Measurements from ENCODE around the gene TNRC6B.

TNRC6B gene

DNA sequence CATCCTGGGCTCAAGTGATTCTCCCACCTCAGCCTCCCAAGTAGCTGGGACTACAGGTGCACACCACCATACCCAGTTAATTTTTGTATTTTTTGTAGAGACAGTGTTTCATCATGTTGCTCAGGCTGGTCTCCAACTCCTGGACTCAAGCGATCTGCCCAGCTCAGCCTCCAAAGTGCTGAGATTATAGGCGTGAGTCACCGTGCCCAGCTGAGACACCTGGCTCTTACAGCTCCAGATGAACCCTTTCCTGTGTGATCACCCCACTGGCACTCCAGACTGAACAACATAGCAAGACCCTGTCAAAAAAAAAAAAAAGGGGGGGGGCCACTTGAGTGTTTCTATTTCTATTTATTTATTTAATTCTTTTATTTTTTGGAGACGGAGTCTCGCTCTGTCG lies 167.5 kb downstream of the TNRC6B start:
- DNase-seq = peak; percentile 38
- no peak overlapping the region for H2AFZ ChIP-seq (ENCODE audit: low read length)
- TF ChIP-seq EZH2 (optimal IDR thresholded peaks at IDR 0.05; ENCODE audit: low read depth, low read length) (no peak), EZH2phosphoT487 (IDR thresholded peaks at IDR 0.05; ENCODE audit: low read length) (no peak)
- TF ChIP-seq, protein P1, sequence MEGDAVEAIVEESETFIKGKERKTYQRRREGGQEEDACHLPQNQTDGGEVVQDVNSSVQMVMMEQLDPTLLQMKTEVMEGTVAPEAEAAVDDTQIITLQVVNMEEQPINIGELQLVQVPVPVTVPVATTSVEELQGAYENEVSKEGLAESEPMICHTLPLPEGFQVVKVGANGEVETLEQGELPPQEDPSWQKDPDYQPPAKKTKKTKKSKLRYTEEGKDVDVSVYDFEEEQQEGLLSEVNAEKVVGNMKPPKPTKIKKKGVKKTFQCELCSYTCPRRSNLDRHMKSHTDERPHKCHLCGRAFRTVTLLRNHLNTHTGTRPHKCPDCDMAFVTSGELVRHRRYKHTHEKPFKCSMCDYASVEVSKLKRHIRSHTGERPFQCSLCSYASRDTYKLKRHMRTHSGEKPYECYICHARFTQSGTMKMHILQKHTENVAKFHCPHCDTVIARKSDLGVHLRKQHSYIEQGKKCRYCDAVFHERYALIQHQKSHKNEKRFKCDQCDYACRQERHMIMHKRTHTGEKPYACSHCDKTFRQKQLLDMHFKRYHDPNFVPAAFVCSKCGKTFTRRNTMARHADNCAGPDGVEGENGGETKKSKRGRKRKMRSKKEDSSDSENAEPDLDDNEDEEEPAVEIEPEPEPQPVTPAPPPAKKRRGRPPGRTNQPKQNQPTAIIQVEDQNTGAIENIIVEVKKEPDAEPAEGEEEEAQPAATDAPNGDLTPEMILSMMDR (IDR thresholded peaks at IDR 0.05; ENCODE audit: low read length) = no peak
- peaks cover 38% of the 10 kb centered on the region for H3K79me2 ChIP-seq (ENCODE audit: low read length)
- H3K4me1 ChIP-seq (ENCODE audit: low read length) = no peaks in the 10 kb centered on the region
- H3K36me3 ChIP-seq (replicated peaks; ENCODE audit: insufficient read depth, low read length) = no peaks in the 10 kb centered on the region
- peak overlapping the region; percentile 72; the same call in 1 of the 2 replicates for H3K4me2 ChIP-seq (ENCODE audit: low read depth, low read length)
- H4K20me1 ChIP-seq (ENCODE audit: insufficient read depth, low read length) = no peaks in the 10 kb centered on the region
- peak overlapping the region; percentile 81; the same call in 1 of the 2 replicates for H3K9ac ChIP-seq (ENCODE audit: low read length)
- peaks cover 18% of the 10 kb centered on the region for H3F3A ChIP-seq (ENCODE audit: insufficient read depth, low read length)
- H3K27ac ChIP-seq (ENCODE audit: low read length) = peak overlapping the region; percentile 71; the same call in 1 of the 2 replicates
- no peaks in the 10 kb centered on the region for H3K9me2 ChIP-seq (replicated peaks; ENCODE audit: insufficient read depth, low read length)
- H3K4me3 ChIP-seq (ENCODE audit: low read length) = peak overlapping the region; percentile 96
- H3K9me3 ChIP-seq (replicated peaks; ENCODE audit: insufficient read depth, low read length) = no peaks in the 10 kb centered on the region
- no peaks in the 10 kb centered on the region for H3K27me3 ChIP-seq (replicated peaks; ENCODE audit: insufficient read depth, low read length)

DNA sequence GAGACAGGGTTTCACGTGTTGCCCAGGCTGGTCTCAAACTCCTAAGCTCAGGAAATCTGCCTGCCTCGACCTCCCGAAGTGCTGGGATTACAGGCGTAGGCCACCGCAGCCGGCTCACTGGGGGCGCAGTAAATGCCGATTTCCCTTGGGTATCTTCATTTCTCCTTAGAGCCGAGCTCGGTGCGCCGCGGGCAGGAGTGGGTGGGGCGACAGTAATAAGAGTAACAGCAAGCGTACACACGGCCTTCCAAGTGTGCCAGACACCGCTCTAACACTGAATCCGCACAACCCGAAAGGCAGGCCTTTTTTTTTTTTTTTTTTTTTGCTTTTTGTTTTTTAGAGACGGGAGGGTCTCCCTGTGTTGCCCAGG lies 168.1 kb downstream of the TNRC6B start:
- DNase-seq = peak; percentile 63
- peak overlapping the region; percentile 96 for H3K4me3 ChIP-seq (ENCODE audit: low read length)

DNA sequence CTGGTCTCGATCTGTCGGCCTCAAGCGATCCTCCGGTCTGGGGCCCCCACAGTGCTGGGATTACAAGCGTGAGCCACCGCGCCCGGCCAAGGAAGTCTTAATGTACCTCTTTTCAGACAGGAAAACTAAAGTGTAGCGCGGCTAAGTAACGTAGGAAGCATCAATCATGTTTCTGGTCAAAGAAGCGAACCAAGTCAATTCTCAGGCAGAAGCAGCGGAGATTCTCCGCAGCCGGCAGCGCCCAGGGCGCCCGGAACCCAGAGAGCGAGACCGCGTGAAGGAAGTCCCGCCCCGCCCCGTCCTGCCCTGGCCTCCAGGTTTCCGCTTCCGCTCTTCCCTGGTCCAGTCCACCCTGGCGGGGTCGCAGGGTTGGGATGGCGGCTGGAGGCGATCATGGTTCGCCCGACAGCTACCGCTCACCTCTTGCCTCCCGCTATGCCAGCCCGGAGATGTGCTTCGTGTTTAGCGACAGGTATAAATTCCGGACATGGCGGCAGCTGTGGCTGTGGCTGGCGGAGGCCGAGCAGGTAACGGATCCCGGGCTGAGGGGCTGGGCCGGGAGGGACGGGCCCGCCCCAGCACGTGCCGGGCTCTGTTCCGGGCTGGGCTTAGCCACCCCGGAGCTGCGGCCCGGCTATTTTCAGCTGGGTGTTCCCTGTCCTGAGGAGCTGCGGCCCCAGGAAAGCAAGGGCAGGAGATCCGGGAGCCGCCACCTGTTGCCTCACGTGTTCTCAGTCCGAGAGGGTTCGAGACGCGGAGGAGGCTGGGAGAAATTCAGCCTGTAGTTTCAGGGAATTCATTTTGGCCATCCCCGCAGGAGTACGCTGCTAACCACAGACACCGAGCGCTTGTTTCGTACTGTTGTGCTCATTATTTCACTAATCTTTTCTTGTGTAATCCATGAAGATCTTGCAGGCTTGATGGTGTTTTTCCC lies 168.7 kb downstream of the TNRC6B start, which contains the start of gene ADSL:
Gene ADSL, plus strand, starts transcription at position 316 of the 934 bp plus-strand sequence. Its CDS starts 59 bp downstream, at position 375.
- H3K36me3 ChIP-seq (replicated peaks; ENCODE audit: insufficient read depth, low read length) = no peaks in the 10 kb centered on the region
- peak within 1 kb of the TSS; percentile 96 for H3K4me3 ChIP-seq (ENCODE audit: low read length)
- TF ChIP-seq EZH2phosphoT487 (IDR thresholded peaks at IDR 0.05; ENCODE audit: low read length) = no peak
- no peak for TF ChIP-seq EZH2 (optimal IDR thresholded peaks at IDR 0.05; ENCODE audit: low read depth, low read length)
- TF ChIP-seq, protein P1 (IDR thresholded peaks at IDR 0.05; ENCODE audit: low read length) = no peak
- DNase-seq = peak; percentile 86
- no peaks in the 10 kb centered on the region for H4K20me1 ChIP-seq (ENCODE audit: insufficient read depth, low read length)
- peak within 1 kb of the TSS; percentile 72 for H3K4me2 ChIP-seq (ENCODE audit: low read depth, low read length)
- H3K9me3 ChIP-seq (replicated peaks; ENCODE audit: insufficient read depth, low read length) = no peaks in the 10 kb centered on the region
- H3K9ac ChIP-seq (ENCODE audit: low read length) = peak within 1 kb of the TSS; percentile 81
- H2AFZ ChIP-seq (ENCODE audit: low read length) = peak within 1 kb of the TSS; percentile 94
- H3K79me2 ChIP-seq (ENCODE audit: low read length) = peaks cover 44% of the 10 kb centered on the region
- no peaks in the 10 kb centered on the region for H3K27me3 ChIP-seq (replicated peaks; ENCODE audit: insufficient read depth, low read length)
- H3K27ac ChIP-seq (ENCODE audit: low read length) = peak within 1 kb of the TSS; percentile 71
- H3F3A ChIP-seq (ENCODE audit: insufficient read depth, low read length) = peaks cover 18% of the 10 kb centered on the region
- H3K4me1 ChIP-seq (ENCODE audit: low read length) = no peaks in the 10 kb centered on the region
- H3K9me2 ChIP-seq (replicated peaks; ENCODE audit: insufficient read depth, low read length) = no peaks in the 10 kb centered on the region

More for the DNA sequence above, 168.1 kb downstream of the TNRC6B start:
- H2AFZ ChIP-seq (ENCODE audit: low read length) = peak overlapping the region; percentile 94
- H4K20me1 ChIP-seq (ENCODE audit: insufficient read depth, low read length) = no peaks in the 10 kb centered on the region
- H3K27ac ChIP-seq (ENCODE audit: low read length) = peak overlapping the region; percentile 71; the same call in 1 of the 2 replicates
- H3K9me3 ChIP-seq (replicated peaks; ENCODE audit: insufficient read depth, low read length) = no peaks in the 10 kb centered on the region
- H3K79me2 ChIP-seq (ENCODE audit: low read length) = peaks cover 43% of the 10 kb centered on the region
- peak overlapping the region; percentile 81 for H3K9ac ChIP-seq (ENCODE audit: low read length)
- no peaks in the 10 kb centered on the region for H3K9me2 ChIP-seq (replicated peaks; ENCODE audit: insufficient read depth, low read length)
- peak overlapping the region; percentile 72 for H3K4me2 ChIP-seq (ENCODE audit: low read depth, low read length)
- no peaks in the 10 kb centered on the region for H3K4me1 ChIP-seq (ENCODE audit: low read length)
- H3K27me3 ChIP-seq (replicated peaks; ENCODE audit: insufficient read depth, low read length) = no peaks in the 10 kb centered on the region
- H3F3A ChIP-seq (ENCODE audit: insufficient read depth, low read length) = peaks cover 18% of the 10 kb centered on the region
- H3K36me3 ChIP-seq (replicated peaks; ENCODE audit: insufficient read depth, low read length) = no peaks in the 10 kb centered on the region
- TF ChIP-seq EZH2phosphoT487 (IDR thresholded peaks at IDR 0.05; ENCODE audit: low read length) (no peak), EZH2 (optimal IDR thresholded peaks at IDR 0.05; ENCODE audit: low read depth, low read length) (no peak)
- TF ChIP-seq, protein P1 (IDR thresholded peaks at IDR 0.05; ENCODE audit: low read length) = no peak
